CD4-positive, alpha-beta T cell treated with Interferon gamma for 1 hour (primary cell): ENCODE data around the gene CST11.
A peak's percentile ranks its signal among the peaks of the same experiment; 100 is the strongest.

ENCODE experiments used
- DNase-seq: peaks from one replicate; pipeline ENCODE4 v3.0.0-alpha.2; 2020

The CST11 gene

GRCh38 chr20:23419995-23420901 is 32.4 kb downstream of the CST11 start:
- peak; percentile 16 for DNase-seq

- DNase-seq = no peak
Observed at GRCh38 chr20:23419657-23419994, 33.0 kb downstream of the CST11 start.

- no peak for DNase-seq
Observed at GRCh38 chr20:23417861-23418260, 34.8 kb downstream of the CST11 start.

GRCh38 chr20:23415959-23416583 is 36.6 kb downstream of the CST11 start:
- DNase-seq = no peak

GRCh38 chr20:23415555-23415954 is 37.1 kb downstream of the CST11 start:
- no peak for DNase-seq

- DNase-seq = no peak
Observed at GRCh38 chr20:23414526-23415188, 38.0 kb downstream of the CST11 start.

- no peak for DNase-seq
Observed at GRCh38 chr20:23413862-23414422, 38.7 kb downstream of the CST11 start.

GRCh38 chr20:23412026-23412425 is 40.6 kb downstream of the CST11 start:
- DNase-seq = no peak

- DNase-seq = no peak
Observed at GRCh38 chr20:23410916-23411695, 41.6 kb downstream of the CST11 start.

- DNase-seq = no peak
Observed at GRCh38 chr20:23409800-23410199, 42.9 kb downstream of the CST11 start.

GRCh38 chr20:23408957-23409356 is 43.7 kb downstream of the CST11 start:
- no peak for DNase-seq

- DNase-seq = peak; percentile 40
Observed at GRCh38 chr20:23407781-23408464, 44.8 kb downstream of the CST11 start.

- DNase-seq = no peak
Observed at GRCh38 chr20:23406880-23407279, 45.8 kb downstream of the CST11 start.

- no peak for DNase-seq
Observed at GRCh38 chr20:23404196-23404595, 48.5 kb downstream of the CST11 start.

GRCh38 chr20:23403751-23404150 is 48.9 kb downstream of the CST11 start:
- DNase-seq = no peak

- DNase-seq = no peak
Observed at GRCh38 chr20:23401051-23401450, 51.6 kb downstream of the CST11 start.
